ENCODE measurements around the gene TMOD1. TPM values are rescaled to one million over a fixed set of nuclear protein-coding genes. Genes with fewer than 3 reads are reported as not detected.

Gene TMOD1
- total RNA-seq, 1 experiment from 2014 or later = 0.14 TPM

DNA sequence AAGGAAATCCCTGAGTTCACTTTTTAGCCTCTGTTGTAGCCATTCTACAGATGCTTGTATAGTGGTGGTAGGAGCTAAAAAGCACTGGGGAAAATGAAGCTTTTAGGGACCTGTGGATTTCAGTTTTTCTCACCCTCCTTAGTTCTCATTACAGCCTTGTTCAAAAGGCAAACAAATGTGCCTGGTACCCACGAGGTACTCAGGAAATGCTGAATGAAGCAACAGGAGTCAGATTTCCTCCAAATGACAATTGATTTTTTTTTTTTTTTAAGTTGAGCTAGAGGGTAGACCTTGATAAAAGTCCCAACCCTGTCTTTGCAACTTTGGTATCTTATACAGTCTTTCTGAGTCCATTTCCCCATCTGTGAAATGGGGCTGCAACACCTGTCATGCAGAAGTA lies 21.3 kb upstream of the TMOD1 start:
- no TSS peak for BruUV-seq (replicated peaks)
- no peaks in the 10 kb centered on the region for H3K27me3 Mint-ChIP-seq (ENCODE audit: unreplicated experiment)
- CTCF ChIA-PET = interaction anchor here (0.7 kb wide), 1 partner anchor 20 kb away, joined by 3 read pairs; no protein-coding TSS in a partner anchor
- no peak for DNase-seq
- no peaks in the 10 kb centered on the region for H3K9me3 Mint-ChIP-seq (ENCODE audit: low read depth, unreplicated experiment)
- TF ChIP-seq, protein P1, sequence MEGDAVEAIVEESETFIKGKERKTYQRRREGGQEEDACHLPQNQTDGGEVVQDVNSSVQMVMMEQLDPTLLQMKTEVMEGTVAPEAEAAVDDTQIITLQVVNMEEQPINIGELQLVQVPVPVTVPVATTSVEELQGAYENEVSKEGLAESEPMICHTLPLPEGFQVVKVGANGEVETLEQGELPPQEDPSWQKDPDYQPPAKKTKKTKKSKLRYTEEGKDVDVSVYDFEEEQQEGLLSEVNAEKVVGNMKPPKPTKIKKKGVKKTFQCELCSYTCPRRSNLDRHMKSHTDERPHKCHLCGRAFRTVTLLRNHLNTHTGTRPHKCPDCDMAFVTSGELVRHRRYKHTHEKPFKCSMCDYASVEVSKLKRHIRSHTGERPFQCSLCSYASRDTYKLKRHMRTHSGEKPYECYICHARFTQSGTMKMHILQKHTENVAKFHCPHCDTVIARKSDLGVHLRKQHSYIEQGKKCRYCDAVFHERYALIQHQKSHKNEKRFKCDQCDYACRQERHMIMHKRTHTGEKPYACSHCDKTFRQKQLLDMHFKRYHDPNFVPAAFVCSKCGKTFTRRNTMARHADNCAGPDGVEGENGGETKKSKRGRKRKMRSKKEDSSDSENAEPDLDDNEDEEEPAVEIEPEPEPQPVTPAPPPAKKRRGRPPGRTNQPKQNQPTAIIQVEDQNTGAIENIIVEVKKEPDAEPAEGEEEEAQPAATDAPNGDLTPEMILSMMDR (IDR thresholded peaks at IDR 0.05; ENCODE audit: unreplicated experiment) = no peak
- no peak overlapping the region for H3K4me3 Mint-ChIP-seq (ENCODE audit: low read depth, unreplicated experiment)
- no peaks in the 10 kb centered on the region for H3K36me3 Mint-ChIP-seq (ENCODE audit: insufficient read depth, unreplicated experiment)
- intact Hi-C loops (cut with micrococcal nuclease; ENCODE audit: unreplicated experiment) = no loop called here
- no peak overlapping the region for H3K27ac Mint-ChIP-seq (ENCODE audit: unreplicated experiment)
- no peaks in the 10 kb centered on the region for H3K4me1 Mint-ChIP-seq (ENCODE audit: low read depth, unreplicated experiment)

DNA sequence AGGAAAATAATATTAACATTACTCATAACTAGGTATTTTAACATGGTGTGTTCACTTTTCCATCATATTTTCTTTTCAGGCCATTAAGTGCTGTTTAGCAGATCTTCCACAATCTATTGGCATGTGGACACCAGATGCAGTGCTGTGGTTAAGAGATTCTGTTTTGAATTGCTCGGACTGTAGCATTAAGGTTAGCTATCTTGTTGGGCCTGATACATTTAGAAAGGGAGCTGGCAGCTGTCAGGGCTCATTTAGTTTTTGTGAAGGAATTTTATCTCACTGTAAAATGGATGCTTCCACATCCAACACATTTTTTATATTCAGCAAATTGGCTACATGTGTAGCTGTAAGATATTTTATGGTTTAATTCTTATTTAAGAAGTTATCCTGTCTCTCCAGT lies 20.7 kb upstream of the TMOD1 start:
- Mint-ChIP-seq H3K27me3 (ENCODE audit: unreplicated experiment) (no peaks in the 10 kb centered on the region), H3K36me3 (ENCODE audit: insufficient read depth, unreplicated experiment) (no peaks in the 10 kb centered on the region), H3K4me1 (ENCODE audit: low read depth, unreplicated experiment) (no peaks in the 10 kb centered on the region), H3K9me3 (ENCODE audit: low read depth, unreplicated experiment) (no peaks in the 10 kb centered on the region), H3K4me3 (ENCODE audit: low read depth, unreplicated experiment) (no peak overlapping the region), H3K27ac (ENCODE audit: unreplicated experiment) (no peak overlapping the region)
- CTCF ChIA-PET = interaction anchor here (0.7 to 1.4 kb wide), 2 partner anchors 11 to 20 kb away, joined by 3 read pairs; no protein-coding TSS in a partner anchor
- intact Hi-C loops (cut with micrococcal nuclease; ENCODE audit: unreplicated experiment) = no loop called here
- no peak for DNase-seq
- TF ChIP-seq, protein P1 (IDR thresholded peaks at IDR 0.05; ENCODE audit: unreplicated experiment) = no peak
- no TSS peak for BruUV-seq (replicated peaks)

DNA sequence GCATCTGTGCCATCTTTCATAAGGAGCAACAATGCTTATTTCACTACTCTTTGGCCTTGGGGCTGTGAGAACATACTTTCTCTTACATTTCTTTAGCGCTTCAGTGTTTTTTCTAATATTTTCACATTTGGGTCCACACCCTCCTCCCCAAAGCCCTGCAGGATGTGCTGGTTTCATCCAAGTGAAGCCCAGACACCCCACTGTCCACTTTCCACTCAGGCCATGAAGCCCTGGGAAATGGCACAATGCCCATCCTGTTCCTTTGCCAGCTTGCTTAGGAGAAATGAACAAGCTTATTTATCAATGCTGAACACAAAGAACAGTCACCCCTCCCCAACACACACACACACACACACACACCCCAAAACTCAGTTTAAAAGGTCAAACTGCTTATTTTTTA lies 17.3 kb upstream of the TMOD1 start:
- Mint-ChIP-seq H3K27me3 (ENCODE audit: unreplicated experiment) (no peaks in the 10 kb centered on the region), H3K27ac (ENCODE audit: unreplicated experiment) (no peak overlapping the region), H3K4me3 (ENCODE audit: low read depth, unreplicated experiment) (no peak overlapping the region), H3K4me1 (ENCODE audit: low read depth, unreplicated experiment) (no peaks in the 10 kb centered on the region), H3K36me3 (ENCODE audit: insufficient read depth, unreplicated experiment) (no peaks in the 10 kb centered on the region), H3K9me3 (ENCODE audit: low read depth, unreplicated experiment) (no peaks in the 10 kb centered on the region)
- TF ChIP-seq, protein P1 (IDR thresholded peaks at IDR 0.05; ENCODE audit: unreplicated experiment) = no peak
- DNase-seq = no peak
- BruUV-seq (replicated peaks) = no TSS peak
- CTCF ChIA-PET = interaction anchor here (1.0 kb wide), 1 partner anchor 114 kb away, joined by 3 read pairs; no protein-coding TSS in a partner anchor
- intact Hi-C loops (cut with micrococcal nuclease; ENCODE audit: unreplicated experiment) = no loop called here

DNA sequence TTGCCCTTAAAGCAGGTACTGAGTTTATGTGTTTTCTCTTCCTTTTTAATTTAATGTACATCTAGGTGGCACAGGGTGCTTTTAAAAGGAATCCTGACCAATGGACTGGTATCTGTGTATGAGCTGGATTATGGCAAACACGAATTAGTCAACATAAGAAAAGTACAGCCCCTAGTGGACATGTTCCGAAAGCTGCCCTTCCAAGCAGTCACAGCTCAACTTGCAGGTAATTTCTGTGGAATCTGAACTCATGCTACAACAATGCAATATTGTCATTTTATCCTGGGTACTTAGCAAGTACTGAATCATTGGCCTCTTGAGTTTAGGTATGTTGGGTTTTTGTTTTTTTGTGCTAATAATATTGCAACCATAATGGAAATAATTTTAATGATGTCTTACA lies 14.4 kb upstream of the TMOD1 start:
- Mint-ChIP-seq H3K4me1 (ENCODE audit: low read depth, unreplicated experiment) (no peaks in the 10 kb centered on the region), H3K9me3 (ENCODE audit: low read depth, unreplicated experiment) (no peaks in the 10 kb centered on the region), H3K27ac (ENCODE audit: unreplicated experiment) (no peak overlapping the region), H3K4me3 (ENCODE audit: low read depth, unreplicated experiment) (no peak overlapping the region), H3K36me3 (ENCODE audit: insufficient read depth, unreplicated experiment) (no peaks in the 10 kb centered on the region), H3K27me3 (ENCODE audit: unreplicated experiment) (no peaks in the 10 kb centered on the region)
- CTCF ChIA-PET = no interaction called here
- no peak for DNase-seq
- BruUV-seq (replicated peaks) = no TSS peak
- TF ChIP-seq, protein P1 (IDR thresholded peaks at IDR 0.05; ENCODE audit: unreplicated experiment) = no peak
- intact Hi-C loops (cut with micrococcal nuclease; ENCODE audit: unreplicated experiment) = no loop called here
